Activated CD4-positive, CD25-positive, alpha-beta regulatory T cell treated with anti-CD3 and anti-CD28 coated beads, Interleukin-2, amount 50 U/mL, for 72 hours (primary cell): Measurements from ENCODE around the gene DBN1.
"Not testable (repeated sequence)": the region's sequence is repeated elsewhere in the genome, so short reads cannot be mapped to it uniquely, and the experiment has no call there.

ENCODE experiments used
- DNase-seq: peaks from one replicate; pipeline ENCODE4 v3.0.0; 2021

The DBN1 gene

GRCh38 chr5:177427919-177428573 is 45.4 kb downstream of the DBN1 start:
- DNase-seq: peak; percentile 41

- peak; percentile 43 for DNase-seq
Observed at GRCh38 chr5:177427211-177427822, 46.1 kb downstream of the DBN1 start.

DNA sequence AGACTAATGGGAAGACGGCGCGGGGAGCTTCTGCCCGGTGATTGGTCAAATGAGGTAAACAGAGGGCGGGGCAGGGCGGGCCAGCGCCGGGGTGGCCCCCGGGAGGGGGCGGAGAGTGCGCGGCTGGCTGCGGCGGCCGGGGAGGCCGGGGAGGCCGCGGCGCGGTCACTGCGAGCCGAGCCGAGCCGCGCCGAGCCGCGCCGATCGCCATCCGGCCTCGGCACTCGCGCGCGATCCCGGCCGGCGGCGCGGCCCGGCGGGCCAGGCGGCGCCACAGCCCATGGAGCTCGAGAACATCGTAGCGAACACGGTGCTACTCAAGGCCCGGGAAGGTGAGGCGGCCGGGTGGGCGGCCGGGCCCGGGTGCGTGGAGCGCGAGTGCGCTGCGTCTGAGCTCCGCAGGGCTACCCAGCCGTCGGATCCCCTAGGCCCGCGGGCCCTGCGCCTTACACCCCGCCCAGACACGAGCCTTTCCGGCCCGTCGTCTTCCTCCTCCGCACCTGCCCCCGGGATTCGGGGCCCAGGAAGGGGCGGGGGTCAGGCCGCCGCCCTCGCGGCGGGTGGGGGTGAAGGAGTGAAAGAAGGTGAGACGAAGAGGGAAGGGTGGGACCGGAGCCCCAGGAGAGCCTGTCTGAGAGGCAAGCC is 46.7 kb downstream of the DBN1 start, which contains the start of gene GRK6:
Gene GRK6 (plus strand): TSS at position 111 of the 645 bp plus-strand sequence. CDS start 170 bp downstream, at position 281.
- DNase-seq: peak; percentile 70

DNA sequence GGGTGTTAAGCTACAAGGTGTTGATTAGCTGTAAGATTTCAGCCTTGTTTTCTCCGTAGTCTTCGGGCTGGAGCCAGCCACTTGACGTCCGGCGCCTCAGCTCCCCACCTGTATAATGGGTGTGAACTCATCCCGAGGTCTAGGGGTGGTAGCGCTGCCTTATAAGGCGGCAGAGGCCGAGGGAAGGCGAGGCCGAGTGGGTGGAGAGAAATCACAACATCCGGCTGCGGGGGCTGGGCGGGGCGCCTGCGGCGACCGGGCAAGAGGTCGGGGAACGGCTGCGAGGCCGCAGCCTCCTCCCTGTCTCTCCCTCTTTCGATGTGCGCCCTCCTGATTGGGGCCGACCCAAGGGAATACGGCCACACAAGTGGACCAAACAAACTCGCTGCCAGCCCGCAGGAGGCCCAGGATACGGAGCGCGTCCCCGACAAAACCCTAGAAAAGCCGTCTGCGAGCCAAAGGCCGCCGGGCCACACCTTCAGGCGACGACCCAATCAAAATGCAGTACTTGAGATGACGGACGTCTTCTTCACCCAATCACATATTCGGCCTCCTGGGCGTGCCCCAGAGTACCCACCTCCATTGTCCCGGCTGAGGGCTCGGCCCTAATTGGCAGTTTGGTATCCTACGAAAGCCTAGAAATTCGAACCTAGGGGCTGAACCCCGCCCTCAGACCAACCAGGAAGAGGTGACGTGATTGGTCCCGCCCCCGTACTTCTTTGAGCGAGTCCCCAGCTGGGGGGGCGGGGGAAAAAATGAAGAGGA is 47.5 kb downstream of the DBN1 start:
- peak; percentile 96 for DNase-seq

GRCh38 chr5:177425196-177425800 is 48.1 kb downstream of the DBN1 start:
- DNase-seq: no peak

DNA sequence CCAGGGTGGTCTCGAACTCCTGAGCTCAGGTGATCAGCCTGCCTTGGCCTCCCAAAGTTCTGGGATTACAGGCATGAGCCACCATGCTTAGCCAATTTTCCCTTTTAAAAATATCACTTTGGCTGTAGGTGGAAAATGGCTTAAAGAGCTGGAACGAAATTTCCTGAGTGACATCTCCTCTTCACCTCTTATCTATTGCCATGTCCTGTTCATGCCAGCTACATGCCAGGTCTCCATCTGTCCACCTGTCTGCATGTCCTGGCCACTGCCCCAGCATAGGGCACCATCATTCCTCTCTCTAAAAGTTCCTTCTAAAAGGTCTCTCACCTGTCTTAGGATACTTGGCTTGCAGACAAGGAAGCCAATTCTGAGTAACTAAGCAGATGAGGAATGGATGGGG is 49.8 kb downstream of the DBN1 start:
- DNase-seq: no peak

DNA sequence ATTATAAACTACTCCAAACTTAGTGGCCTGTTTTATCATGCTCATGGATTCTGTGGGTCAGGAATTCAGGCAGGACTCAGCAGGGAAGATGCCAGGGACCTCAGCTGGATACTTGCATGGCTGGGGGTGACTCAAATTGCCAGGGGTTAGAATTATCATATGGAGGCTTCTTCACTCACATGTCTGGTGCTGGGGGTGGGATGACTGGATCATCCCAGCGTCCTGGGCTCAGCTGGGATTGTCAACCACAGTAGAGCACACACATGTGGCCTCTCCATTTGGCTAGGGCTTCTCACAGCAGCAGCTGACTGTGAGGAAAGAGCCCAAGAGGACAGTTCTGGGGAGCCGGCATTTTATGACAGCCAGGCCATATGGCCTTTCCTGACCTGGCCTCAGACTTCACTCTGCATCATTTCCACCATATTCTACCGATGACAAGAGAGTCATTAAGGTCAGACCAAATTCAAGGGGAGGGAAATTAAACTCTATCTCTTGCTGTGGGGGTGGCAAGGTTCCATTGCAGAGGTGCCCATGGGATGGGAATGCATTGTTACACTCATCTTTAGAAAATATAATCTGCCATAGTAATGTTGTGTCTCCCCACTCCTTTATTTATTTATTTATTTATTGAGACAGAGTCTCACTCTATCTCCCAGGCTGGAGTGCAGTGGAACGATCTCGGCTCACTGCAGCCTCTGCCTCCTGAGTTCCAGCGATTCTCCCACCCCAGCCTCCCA is 52.2 kb downstream of the DBN1 start:
- DNase-seq: no peak

DNA sequence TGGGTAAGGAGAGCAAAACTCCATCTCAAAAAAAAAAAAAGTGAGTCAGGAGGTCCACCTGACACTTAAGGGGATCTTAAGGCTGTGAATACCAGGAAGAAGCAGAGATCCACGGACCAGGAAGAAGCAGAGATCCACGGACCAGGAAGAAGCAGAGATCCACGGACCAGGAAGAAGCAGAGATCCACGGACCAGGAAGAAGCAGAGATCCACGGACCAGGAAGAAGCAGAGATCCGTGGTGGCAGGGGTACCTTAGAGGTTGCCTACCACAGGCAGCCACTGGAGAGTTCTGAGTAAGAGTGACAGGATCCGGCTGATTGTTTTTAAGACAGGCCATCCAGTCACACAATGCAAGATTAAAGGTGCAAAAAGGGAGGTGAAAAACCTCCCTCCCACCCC is 53.0 kb downstream of the DBN1 start:
- not testable (repeated sequence) for DNase-seq

DNA sequence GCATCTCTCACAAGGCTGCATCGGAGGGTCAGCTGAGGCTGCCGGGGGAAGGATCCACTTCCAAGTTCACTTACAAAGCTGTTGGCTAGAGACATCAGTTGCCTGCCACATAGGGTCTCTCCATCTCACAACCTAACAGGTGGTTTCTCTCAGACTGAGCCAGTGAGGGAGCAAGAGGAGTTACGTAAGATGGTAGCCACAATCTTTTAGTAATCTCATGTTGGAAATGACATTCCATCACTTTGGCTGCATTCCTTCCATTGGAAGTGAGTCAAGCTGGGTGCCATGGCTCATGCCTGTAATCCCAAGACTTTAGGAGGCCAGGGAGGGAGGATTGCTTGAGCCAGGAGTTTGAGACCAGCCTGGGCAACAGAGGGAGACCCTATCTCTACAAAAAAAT is 54.4 kb downstream of the DBN1 start:
- DNase-seq: no peak

DNA sequence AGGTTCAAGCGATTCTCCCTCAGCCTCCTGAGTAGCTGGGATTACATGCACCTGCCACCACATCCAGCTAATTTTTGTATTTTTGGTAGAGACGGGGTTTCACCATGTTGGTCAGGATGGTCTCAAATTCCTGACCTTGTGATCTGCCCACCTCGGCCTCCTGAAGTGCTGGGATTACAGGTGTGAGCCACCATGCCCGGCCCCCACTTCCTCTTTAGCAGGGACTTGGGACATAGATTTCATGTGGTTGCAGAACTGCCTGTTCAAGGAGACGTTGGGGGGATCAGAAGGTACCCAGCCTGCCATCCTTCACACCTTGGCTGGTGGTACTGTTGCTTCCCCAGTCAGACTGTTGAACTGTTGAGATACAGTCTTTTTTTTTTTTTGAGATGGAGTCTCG is 56.4 kb downstream of the DBN1 start:
- DNase-seq: not testable (repeated sequence)

- DNase-seq: no peak
Observed at GRCh38 chr5:177414481-177414880, 59.0 kb downstream of the DBN1 start.

- DNase-seq: no peak
Observed at GRCh38 chr5:177412603-177413233, 60.7 kb downstream of the DBN1 start.

DNA sequence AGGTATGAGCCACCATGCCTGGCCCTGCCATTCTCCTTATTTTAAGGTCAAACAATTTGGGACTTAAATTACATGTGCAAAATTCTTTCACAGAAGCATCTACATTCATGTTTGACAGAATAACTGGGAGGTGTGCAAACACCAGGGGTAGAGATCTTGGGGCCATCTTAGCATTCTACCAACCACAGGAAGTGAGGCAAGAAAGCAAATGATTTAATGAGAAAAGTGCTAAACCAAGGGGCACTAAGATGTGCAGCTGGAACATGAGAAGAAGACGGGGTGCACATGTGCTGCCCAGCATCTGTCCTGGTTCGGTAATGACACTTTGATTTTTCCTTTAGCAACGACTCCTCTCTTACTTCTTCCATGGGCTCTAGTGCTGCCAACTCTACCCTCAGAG is 62.9 kb downstream of the DBN1 start:
- DNase-seq: no peak

- DNase-seq: no peak
Observed at GRCh38 chr5:177409043-177409801, 64.2 kb downstream of the DBN1 start, which contains the start of gene F12. F12 (minus strand) TSS chr5:177409564; CDS start chr5:177409527, 37 bp downstream.
